Cardiac septum (tissue), 1 donor: Measurements from ENCODE around the gene CPSF4L. TPM values are rescaled to one million over a fixed set of nuclear protein-coding genes. Genes with fewer than 3 reads are reported as not detected.

Experiments
- DNase-seq: peaks from one replicate; pipeline ENCODE4 v3.0.0-alpha.2; 2020; ENCODE audit warnings: low spot score
- intact Hi-C: fragments of 100-400 bp; cut with DNase I; formaldehyde crosslinking; loops from one replicate; pipeline ENCODE4 v1.14.0; 2022
- total RNA-seq: library from RNA; stranded (reverse); fragmentation: NEBNext Ultra II Directional; extraction: Animal tissue kit (Norgen Biotek cat#: 25700); gene quantifications from one replicate; pipeline ENCODE4 v1.2.1, GENCODE V29; 2021
- donor health status: DM: no; HTN: no; CAD: no.

The CPSF4L gene
- total RNA-seq, 1 donor from 2014 or later = not detected

DNA sequence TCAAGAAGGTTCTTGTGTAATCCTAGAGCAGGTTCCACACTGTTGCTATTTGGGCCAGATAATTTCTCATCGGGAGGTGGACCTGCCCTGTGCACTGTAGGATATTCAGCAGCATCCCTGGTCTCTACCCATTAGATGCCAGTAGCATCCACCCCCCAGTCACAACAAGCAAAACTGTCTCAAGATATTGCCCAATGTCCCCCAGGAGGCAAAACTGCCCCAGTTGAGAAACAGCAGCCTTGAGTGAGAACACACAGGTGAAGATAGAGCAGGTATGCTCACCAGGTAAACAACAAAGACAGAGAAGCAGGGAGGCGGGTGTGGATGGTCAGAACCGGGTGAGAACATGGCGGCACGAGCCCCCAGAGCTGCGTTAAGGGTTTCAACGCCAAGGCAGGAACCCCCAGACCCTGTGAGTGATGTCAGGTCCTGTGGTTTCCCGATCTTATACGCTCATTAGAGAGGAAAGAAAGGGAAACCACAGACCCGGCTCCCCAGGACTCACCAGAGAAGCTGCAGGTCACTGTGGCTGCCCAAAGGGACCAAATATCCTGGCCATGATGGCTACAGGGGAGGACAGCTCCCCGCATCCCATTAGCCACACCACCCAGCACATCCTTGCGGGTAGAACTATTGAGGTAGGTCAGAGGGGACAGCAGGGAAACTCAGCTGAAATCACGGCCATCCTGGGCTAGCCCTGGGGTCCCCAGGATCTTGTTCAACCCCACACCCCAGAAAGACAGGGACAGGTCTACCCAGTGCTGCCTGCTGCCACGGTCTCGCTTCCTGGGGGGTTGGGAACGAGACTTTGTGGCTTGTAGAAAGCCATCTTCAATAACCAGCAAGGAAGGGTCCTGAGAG lies 28.9 kb upstream of the CPSF4L start:
- intact Hi-C loops = no loop called here
- DNase-seq = no peak

DNA sequence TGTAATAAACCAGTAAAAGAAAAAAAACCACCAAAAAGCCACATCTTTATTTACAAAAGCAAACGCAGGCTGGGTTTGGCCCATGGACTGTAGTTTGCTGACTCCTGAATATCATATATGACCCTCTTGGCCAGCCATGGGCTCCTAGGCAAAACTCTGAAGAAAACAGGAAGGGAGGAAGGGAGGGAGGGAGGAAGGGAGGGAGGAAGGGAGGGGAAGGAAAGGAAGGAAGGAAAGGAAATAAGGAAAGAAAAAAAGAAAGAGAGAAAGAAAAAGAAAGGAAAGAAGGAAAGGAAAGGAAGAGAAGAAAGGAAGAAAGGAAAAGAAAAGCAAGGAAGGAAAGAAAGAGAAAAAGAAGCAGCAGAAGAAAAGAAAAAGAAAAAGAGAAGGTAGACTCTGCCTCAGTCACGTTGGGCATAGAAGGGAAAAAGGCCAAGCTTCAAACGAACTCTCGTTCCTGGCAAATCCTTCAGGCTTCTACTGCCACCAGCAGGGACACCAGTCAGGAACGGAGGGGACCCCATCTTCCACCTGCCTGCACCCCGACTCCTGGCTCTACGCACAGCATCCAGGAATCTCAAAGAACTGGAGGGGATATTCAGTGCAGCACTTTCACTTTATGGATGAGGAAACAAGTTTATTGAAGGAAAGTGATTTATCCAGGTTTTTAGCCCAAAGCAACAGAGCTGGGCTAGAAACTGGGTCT lies 28.0 kb upstream of the CPSF4L start:
- no peak for DNase-seq

DNA sequence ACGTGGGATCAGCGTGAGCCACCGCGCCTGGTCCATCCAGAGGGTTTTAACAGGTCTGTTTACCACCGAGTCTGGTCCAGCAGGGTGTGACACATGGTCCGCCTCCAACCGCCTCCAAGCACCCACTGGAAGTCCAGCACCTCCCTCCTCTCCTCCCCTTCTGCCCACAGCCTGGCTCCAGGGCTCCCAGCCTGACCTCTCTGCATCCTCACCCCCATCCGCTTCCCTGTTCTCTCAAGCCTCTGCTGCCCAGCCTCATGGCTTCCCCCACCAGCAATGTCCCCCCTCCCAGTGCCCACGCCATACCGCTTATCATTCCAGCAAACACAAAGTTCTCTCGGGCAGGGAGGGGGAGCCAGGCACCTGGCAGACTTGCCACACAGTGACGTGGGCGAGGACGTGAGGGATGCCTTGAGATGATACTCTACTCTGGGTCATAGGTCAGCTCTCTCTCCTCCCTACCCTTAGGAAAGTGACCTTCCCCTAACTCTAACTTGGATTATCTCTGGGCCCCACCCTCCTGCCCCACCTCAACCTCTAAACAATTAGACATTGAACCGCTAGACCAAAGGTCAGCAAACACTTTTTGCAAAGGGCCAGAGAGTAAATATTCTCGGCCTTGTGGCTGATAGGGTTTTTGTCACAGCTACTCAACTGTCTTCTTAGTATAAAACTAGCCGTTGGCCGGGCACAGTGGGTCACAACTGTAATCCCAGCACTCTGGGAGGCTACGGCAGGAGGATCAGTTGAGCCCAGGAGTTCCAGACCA lies 27.0 kb upstream of the CPSF4L start:
- peak; percentile 90 for DNase-seq
- intact Hi-C loops = no loop called here

More for the DNA sequence above, 28.0 kb upstream of the CPSF4L start:
- intact Hi-C loops = no loop called here

DNA sequence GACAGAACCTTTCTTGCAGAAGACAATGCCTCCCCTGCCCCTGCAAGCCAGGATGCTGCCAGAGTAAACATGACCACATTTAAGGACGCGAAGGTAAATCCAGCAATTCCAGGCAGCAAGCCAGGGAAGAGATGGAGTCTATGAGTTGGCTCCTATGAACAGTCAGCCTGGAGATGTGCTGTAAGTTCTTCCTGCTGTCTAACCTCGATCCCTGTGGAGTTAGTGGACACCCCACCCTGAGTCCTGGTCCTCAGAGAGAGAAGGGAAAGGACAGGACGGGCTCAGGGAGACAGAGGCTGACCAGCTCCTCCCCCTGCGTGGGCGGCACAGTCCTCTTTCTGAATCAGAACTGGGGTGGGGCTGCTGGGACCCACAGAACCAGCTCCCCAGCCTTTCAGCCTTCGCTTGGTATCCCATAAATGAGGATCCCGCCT lies 25.2 kb upstream of the CPSF4L start:
- no peak for DNase-seq
- intact Hi-C loops = no loop called here

DNA sequence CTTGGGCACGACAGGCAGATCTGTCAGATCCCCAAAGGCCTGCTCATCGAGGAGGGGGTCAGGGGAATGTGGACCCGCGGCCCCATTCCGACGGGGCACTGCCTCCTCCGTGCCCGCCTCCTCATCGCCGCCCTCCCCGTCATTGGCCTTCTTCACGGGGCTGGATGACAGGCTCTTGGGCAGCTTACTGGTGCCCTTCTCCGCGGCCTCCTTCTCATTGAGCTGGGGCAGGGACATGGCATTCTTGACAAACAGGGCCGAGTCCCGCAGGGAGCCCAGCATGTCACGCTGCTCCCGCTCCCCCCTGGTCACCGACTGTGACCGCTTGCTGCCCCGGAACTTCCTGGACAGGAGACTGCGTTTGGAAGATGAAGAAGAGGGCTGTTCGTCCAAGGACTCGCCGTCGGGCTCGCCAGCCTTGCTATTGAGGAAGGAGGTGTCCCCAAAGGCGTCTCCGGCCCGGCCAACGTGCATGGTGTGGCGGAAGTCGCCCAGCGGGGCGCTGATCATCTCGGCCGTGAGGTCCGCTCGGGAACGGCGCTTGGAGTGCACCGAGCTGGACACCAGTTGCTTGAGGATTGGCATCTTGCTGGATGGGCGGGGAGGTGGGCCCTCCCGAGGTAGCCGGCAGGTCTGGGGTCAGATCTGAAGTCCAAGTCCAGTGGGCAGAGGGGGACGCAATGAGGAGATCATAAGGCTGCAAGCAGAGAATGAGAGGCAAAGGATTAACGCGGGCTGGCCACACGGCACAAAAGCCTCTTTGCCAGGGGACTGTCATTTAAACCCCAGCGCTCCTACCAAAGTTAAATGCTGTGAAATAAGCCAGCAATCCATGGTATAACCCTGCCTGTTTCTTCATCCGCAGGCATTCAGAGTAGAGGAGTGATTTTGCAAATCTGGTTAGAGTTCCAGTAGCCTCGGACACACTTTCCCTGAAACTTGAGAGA lies 24.5 kb upstream of the CPSF4L start:
- DNase-seq = no peak
- intact Hi-C loops = no loop called here

DNA sequence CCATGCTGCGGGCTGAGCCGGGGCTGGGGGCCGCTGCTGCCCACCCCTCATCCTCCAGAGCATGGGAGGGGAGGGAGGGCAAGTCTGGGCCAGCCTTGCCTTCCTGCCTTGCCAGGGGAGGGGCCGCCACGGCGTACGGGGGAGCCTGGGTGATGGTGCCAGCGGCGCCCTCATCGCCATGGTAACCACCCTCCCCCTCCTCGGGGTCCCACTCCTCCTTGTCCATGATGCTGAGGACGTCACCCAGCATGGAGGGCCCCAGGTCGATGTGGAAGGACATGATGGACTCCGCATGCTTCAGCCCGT lies 23.9 kb upstream of the CPSF4L start:
- no peak for DNase-seq
- intact Hi-C loops = no loop called here

DNA sequence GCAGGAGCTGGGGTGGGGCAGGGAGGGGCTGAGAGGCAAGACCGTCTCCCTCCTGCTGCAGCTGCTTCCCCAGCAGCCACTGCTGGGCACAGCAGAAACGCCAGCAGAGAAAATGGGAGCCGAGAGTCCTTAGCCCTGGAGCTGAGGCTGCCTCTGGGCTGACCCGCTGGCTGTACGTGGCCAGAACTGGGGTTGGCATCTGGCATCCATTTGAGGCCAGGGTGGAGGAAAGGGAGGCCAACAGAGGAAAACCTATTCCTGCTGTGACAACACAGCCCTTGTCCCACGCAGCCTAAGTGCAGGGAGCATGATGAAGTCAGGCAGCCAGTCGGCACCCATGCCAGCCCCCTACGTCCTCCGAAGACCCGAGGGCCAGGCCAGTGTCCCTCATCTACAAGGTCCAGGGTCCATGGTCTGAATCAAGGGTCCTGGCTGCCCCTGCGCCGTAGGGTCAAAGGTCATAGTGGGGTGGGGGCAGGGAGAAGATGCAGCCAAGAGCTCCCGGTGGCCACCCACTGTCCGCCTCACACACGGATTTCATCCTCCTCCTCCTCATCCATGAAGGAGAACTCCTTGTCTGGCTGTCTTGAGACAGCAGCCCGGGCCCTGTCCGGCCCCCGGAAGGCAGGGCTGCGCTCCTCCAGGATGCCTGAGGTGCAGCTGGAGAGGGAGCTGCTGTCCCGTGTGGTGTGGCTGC lies 23.4 kb upstream of the CPSF4L start:
- DNase-seq = no peak
- intact Hi-C loops = no loop called here

DNA sequence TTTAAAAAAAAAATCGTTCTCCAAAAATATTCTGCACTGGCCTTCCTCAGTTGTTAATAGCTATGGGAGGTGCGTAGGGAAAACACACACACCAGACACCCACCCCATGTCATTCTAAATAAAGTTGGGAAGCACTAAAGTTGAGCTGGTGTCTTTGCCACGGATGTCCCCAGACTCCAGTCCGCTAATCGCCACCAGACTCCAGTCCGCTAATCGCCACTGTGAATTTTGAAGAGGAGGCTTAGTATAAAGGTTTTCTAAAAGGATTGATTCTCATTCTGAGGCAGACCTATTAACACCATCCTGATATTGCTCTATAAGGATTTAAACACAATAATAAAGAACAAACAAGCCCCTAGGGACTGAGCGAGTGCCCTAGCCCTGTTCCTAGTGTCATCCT lies 22.7 kb upstream of the CPSF4L start:
- intact Hi-C loops = no loop called here

DNA sequence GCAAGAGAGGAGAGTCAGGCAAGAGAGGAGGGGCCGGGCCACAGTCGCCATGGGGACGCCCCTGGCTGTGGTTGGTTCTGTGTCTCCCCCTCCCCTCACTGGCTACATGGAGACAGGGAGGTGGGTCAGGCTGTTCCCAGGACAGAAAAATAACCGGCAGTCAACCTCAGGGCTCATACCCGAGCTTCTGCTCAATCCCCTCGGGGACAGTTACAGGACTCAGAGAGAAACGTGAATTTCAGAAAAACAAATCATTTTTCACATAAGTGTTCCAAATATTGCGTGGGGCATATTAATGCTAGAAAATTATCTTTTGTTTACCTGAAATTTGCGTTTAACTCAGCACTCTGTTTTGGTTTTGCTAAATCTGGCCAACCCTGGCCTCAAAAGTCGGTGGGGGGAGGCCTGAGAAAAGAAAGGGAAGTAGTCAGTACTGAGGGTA lies 22.2 kb upstream of the CPSF4L start:
- intact Hi-C loops = no loop called here
- no peak for DNase-seq

More for the DNA sequence above, 22.7 kb upstream of the CPSF4L start:
- no peak for DNase-seq

DNA sequence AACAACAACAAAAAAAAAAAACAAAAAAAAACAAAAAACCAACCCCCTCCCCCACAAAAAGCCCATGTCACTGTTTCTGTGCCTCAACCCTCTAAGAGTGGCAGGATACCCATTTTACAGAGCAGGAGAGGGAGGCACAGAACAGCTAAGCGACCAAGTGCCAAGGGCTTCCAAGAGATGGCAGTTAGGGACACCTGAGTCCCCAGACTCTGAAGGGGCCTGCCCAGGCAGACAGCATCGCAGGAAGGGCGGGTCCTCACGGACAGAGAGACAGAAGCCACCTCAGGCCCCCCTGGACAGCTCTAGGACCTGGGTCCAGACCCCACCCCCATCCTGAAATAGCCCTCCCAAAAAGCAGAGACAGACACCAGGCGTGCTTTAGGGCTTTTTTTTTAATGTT lies 21.6 kb upstream of the CPSF4L start:
- intact Hi-C loops = no loop called here
- no peak for DNase-seq

DNA sequence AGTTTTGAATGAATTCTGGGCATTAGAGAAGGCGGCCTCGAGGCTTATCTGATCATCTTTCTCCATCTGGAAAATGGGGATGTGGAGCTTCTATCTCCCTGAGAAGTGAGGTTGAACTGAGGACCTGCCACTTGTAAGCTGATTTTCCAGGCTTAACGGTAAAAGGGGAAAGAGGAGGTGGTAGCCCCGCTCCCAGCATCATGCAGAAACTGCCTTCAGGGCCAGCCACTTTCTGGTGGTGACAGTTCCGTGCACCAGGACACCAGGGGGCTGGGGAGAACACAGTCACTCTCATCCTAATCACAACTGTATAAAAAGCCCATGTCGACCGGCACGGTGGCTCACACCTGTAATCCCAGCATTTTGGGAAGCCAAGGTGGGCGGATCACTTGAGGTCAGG lies 20.9 kb upstream of the CPSF4L start:
- no peak for DNase-seq
- intact Hi-C loops = no loop called here

DNA sequence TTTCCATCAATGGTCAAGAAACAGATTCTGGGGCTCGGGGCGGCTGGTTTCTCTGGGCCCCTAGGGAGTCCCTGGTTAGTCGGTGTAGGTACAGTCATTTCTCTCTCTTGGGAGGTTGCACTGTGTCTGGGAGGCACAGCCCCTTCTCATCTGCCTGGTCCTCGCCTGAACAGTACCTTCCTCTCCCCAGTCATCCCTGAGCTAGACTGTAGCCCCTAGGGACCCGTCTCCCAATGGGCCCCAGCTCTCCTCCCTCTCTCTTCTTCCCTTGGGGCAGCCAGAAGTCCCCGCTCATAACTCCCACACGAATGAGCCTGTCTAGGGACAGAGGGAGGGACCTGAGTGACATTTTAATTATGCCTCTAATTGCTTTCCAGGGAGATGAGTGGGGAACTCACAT lies 20.2 kb upstream of the CPSF4L start:
- no peak for DNase-seq
- intact Hi-C loops = no loop called here

DNA sequence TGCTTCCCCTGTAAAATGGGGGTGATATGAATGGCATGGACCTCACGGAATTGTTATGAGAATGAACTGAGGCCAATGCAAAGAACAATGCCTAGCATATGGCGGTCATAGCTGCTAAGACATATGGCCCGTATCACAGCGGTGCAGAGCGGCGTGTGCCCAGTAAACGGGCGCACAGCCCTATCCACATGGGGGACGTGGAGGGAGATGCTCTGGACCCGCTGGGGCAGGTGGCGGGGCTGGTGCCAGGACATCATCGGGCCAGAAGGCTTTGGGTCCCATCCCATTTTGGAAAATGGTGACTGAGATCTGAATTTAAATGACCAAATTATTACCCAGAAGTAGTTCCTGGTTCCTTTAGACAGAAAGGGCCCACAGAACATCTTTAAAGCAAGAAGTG lies 18.5 kb upstream of the CPSF4L start:
- intact Hi-C loops = no loop called here
- no peak for DNase-seq

DNA sequence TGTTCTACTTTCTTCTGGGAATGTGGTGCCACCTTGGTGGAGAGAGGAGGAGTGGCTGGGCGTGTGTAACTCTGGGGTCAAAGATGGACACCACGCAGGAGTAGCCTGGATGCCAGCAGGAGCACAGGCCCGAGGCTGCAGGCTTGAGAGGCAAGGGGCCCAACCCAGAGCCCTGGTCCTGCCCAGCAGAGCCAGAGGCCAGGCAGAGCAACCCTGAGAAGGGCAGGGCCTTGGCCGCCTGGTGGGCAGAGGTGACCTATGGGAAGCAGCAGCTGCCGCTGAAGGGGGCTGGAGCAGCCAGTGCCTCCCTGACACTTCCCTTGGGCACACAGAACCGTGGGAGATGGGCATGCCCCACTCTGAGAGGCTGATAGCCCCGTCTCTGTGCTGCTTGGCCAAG lies 18.0 kb upstream of the CPSF4L start:
- DNase-seq = no peak
- intact Hi-C loops = loop anchor here (5.0 kb wide), 1 partner anchor 33 kb away; the partner anchor contains the start of gene CDC42EP4

DNA sequence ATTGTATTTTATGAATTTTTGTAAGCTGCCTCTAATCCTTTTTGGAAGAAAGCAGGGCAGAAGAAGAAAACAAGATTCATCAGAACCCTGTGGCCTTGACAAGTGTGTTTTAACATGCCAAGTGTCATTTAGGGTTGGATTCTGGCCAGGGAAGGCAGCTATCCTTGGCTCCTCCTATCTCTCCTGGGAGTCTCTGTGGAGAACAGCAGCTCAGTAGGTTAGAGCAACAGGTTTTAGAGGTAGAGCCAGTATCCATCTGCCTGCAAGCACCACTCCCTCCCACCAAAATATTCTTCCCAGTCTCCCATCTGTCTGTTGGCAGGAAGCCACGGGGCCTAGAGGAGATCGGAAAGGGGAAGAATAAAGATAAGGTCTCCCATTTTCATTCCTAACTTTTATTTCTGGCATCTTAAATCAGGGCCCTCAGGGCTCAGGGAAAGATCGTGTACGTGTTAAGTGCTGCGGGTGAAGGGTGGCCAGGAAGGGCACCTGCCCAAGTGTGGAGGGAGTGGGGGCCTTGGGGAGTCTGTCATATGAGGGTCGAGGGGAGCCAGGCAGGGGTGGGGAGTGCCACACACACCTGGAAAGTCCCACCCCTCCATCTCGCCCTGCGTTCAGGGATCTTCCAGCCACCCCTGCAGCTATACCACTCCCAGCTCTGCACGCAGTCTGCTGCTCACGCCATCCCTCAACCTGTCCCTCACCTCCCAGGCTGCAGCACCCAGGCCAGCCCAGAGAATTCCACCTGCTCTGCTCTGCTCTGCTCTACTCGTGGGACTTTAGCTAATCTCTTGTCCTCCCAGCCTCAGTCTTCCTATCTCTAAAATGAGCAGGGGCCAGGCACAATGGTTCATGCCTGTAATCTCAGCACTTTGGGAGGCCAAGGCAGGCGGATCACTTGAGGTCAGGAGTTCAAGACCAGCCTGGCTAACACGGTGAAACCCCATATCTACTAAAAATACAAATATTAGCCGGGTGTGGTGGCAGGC lies 17.1 kb upstream of the CPSF4L start:
- no peak for DNase-seq
- intact Hi-C loops = loop anchor here (5.0 kb wide), 1 partner anchor 34 kb away; the partner anchor contains the start of gene CDC42EP4

DNA sequence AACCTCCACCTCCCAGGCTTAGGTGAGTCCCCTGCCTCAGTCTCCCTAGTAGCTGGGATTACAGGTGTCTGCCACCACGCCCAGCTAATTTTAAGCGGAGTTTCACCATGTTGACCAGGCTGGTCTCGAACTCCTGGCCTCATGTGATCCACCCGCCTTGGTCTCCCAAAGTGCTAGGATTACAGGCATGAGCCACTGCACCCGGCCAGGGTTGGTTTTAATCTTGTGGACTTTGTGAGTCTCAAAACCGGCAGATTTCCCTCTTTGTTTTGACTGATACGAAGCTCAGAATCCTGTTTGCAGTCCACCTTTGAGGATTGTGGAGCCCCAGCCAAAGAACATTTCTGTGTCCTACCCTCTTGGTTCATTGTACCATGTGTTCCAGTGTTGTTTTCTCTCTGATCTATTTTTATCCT lies 16.4 kb upstream of the CPSF4L start:
- intact Hi-C loops = loop anchor here (5.0 kb wide), 1 partner anchor 34 kb away; the partner anchor contains the start of gene CDC42EP4
- no peak for DNase-seq

DNA sequence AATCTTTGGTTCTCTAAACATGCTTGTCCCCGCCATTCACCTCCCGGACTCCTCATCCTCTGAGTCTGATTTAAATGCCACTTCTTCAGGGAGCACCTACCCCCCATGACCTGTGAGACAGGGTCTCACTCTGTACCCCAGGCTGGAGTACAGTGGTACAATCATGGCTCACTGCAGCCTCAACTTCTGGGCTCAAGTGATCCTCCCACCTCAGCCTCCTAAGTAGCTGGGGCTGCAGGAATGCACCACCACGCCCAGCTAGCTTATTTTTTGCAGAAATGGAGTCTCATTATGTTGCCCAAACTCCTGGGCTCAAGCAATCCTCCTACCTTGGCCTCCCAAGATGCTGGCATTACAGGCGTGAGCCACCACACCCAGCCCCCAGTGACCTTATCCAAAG lies 12.8 kb upstream of the CPSF4L start:
- no peak for DNase-seq
- intact Hi-C loops = no loop called here

DNA sequence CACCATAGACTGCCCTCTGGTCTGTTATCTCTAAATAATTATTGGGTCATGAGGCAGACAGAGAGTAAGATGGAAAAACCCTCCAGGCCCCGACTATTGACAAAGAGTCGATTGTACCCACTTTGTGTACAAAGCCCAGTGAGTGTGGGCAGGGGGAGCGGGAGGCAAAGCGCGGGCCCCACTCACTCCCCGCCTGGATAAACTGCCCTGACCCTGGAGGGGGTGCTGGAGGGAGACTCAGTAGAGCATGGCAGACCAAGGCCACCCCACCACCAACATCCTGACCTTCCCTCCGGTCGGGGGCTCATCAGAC lies 11.2 kb upstream of the CPSF4L start:
- no peak for DNase-seq
- intact Hi-C loops = no loop called here
